HepG2 (cell line): ENCODE results near the gene RARG. TPM values are rescaled to one million over a fixed set of nuclear protein-coding genes. Genes with fewer than 3 reads are reported as not detected.
A peak's percentile ranks its signal among the peaks of the same experiment; 100 is the strongest.

Experiments
- ATAC-seq: fragments of 200-7000 bp; cut with Tn5 transposase; 3 replicates; pipeline ENCODE4 v1.9.1; 2020; ENCODE audit warnings: mild to moderate bottlenecking, moderate library complexity
- BruUV-seq: library from RNA; stranded (reverse); fragments of 400-500 nt; replicated peaks from 2 replicates; lab custom pipeline; 2021; lab: Mats Ljungman, UMichigan
- CTCF ChIA-PET: fragments of 300-600 bp; formaldehyde crosslinking; extraction: SDS; loops from one replicate; lab custom pipeline; 2021; ENCODE audit warnings: low total read pairs, inconsistent platforms, low intra/inter-chr PET ratio; lab: Yijun Ruan, JAX
- POLR2A ChIA-PET: fragments of 350-600 bp; sonication (Branson Sonifier 250); formaldehyde crosslinking; loops from one replicate; lab custom pipeline; 2020; ENCODE audit warnings: antibody characterized with exemption, inconsistent platforms; lab: Yijun Ruan, JAX
- DNase-seq: peaks from one replicate; pipeline ENCODE4 v3.0.0-alpha.2; 2015; ENCODE audit warnings: low spot score
- FAIRE-seq: peaks from 3 replicates; lab custom pipeline; 2011; peaks lifted over from hg19 to GRCh38; lab: Jason Lieb, UNC
- H2AFZ ChIP-seq: one replicate; pipeline ENCODE4 v1.6.1; 2011; ENCODE audit warnings: low read length, inconsistent platforms
- H3K27ac ChIP-seq: fragments of 300-600 bp; 3 replicates; pipeline ENCODE4 v1.8.0; 2011; ENCODE audit warnings: mixed run types, mild to moderate bottlenecking, mixed read lengths, low read length, inconsistent platforms; ENCODE audit not compliant: insufficient read depth; ENCODE audit errors: extremely low read length
- H3K27me3 ChIP-seq, 2 experiments: fragments of 200-600 bp in 1 of 2; 2 replicates in 1 of 2; 3 replicates in 1 of 2; pipeline versions ENCODE4 v1.6.0 to v1.8.0; 2011; ENCODE audit warnings: low read length in 2 of 2, mild to moderate bottlenecking in 2 of 2, moderate library complexity in 2 of 2, inconsistent platforms in 1 of 2; ENCODE audit not compliant: insufficient read depth in 2 of 2, control insufficient read depth in 1 of 2
- H3K36me3 ChIP-seq, 2 experiments: fragments of 200-600 bp in 1 of 2; replicated peaks in 1 of 2; 2 replicates in 1 of 2; 3 replicates in 1 of 2; pipeline versions ENCODE4 v1.5.1 to v1.8.0; 2011; ENCODE audit warnings: low read length in 2 of 2, inconsistent platforms in 1 of 2; ENCODE audit not compliant: insufficient read depth in 2 of 2, control insufficient read depth in 1 of 2
- H3K4me1 ChIP-seq: 2 replicates; pipeline ENCODE4 v1.5.1; 2012; ENCODE audit warnings: low read length, inconsistent platforms; ENCODE audit not compliant: insufficient read depth
- H3K4me2 ChIP-seq: 2 replicates; pipeline ENCODE4 v1.6.0; 2011; ENCODE audit warnings: low read depth, low read length, inconsistent platforms
- H3K4me3 ChIP-seq, 3 experiments: fragments of 200-600 bp in 1 of 3; sonication (generic), shearing (Covaris generic) in 1 of 3; replicated peaks in 1 of 3; 2 replicates each; pipeline ENCODE4 v1.5.1; 2011 to 2016; ENCODE audit warnings: low read length in 3 of 3, inconsistent platforms in 2 of 3, low read depth in 2 of 3, mild to moderate bottlenecking in 2 of 3, control low read depth in 1 of 3, mixed read lengths in 1 of 3; ENCODE audit not compliant: insufficient read depth in 1 of 3
- H3K79me2 ChIP-seq: one replicate; pipeline ENCODE4 v1.6.1; 2011; ENCODE audit warnings: low read length, inconsistent platforms; ENCODE audit not compliant: insufficient read depth
- H3K9ac ChIP-seq: 2 replicates; pipeline ENCODE4 v1.6.0; 2011; ENCODE audit warnings: mild to moderate bottlenecking, low read depth, low read length, inconsistent platforms; ENCODE audit not compliant: insufficient read depth
- H3K9me3 ChIP-seq: 2 replicates; pipeline ENCODE4 v1.5.1; 2012; ENCODE audit warnings: mild to moderate bottlenecking, low read length
- H4K20me1 ChIP-seq: 2 replicates; pipeline ENCODE4 v1.6.0; 2011; ENCODE audit warnings: inconsistent platforms, mild to moderate bottlenecking, low read length, moderate library complexity; ENCODE audit not compliant: insufficient read depth
- LCORL ChIP-seq, 2 experiments: fragments of 450-650 bp in 1 of 2; sonication (generic) in 1 of 2; formaldehyde crosslinking in 1 of 2; IDR thresholded peaks; 2 replicates each; pipeline versions ENCODE4 v1.5.0 to v1.6.1; 2017 to 2020; ENCODE audit warnings: antibody characterized with exemption in 1 of 2, missing genetic modification reagents in 1 of 2
- NFKB2 ChIP-seq: sonication (generic); formaldehyde crosslinking; IDR thresholded peaks from 2 replicates; pipeline ENCODE4 v1.4.0; 2020; ENCODE audit warnings: missing genetic modification reagents, borderline replicate concordance
- SIX4 ChIP-seq: sonication (generic); formaldehyde crosslinking; IDR thresholded peaks from 2 replicates; pipeline ENCODE4 v1.4.0; 2020; ENCODE audit warnings: missing genetic modification reagents
- WIZ ChIP-seq: sonication (generic); formaldehyde crosslinking; IDR thresholded peaks from 2 replicates; pipeline ENCODE4 v1.5.1; 2020; ENCODE audit warnings: mild to moderate bottlenecking, missing genetic modification reagents
- ZNF143 ChIP-seq: sonication (generic); formaldehyde crosslinking; IDR thresholded peaks from 2 replicates; pipeline ENCODE4 v1.4.0; 2020; ENCODE audit warnings: missing genetic modification reagents
- ZNF572 ChIP-seq: sonication (generic); formaldehyde crosslinking; IDR thresholded peaks from 2 replicates; pipeline ENCODE4 v1.5.1; 2020; ENCODE audit warnings: mild to moderate bottlenecking, missing genetic modification reagents
- ZNF768 ChIP-seq: sonication (generic); formaldehyde crosslinking; IDR thresholded peaks from 2 replicates; pipeline ENCODE4 v1.4.0; 2020; ENCODE audit warnings: missing genetic modification reagents
- WGBS: methylation state at CpG from one replicate; pipeline ENCODE4 v1.1.6; 2017; ENCODE audit warnings: low lambda C conversion rate; 5-methylcytosine and 5-hydroxymethylcytosine counted together
- in situ Hi-C: cut with HindIII; loops from 2 replicates; pipeline ENCODE4 v1.10.0; 2017; ENCODE audit warnings: low pct_unique_long_range_greater_than_20kb; ENCODE audit not compliant: extremely low pct_ligation_motif_present
- intact Hi-C: fragments of 100-400 bp; cut with micrococcal nuclease; formaldehyde crosslinking; loops from one replicate; pipeline ENCODE4 v1.10.0; 2022; ENCODE audit not compliant: unreplicated experiment
- polyA plus RNA-seq, 8 experiments: library from polyadenylated mRNA; depleted of rRNA in 3 of 8; stranded (reverse) in 7 of 8; unstranded in 1 of 8; fragments of >200 nt; fragmentation: Illumina TruSeq in 4 of 8; extraction: Trizol in 4 of 8; gene quantifications; 2 replicates each; pipeline versions ENCODE4 v1.2.1 to v1.2.3, GENCODE V29; 2011 to 2016; ENCODE audit warnings: low read depth in 4 of 8, missing spikeins in 1 of 8, mixed read lengths in 1 of 8; ENCODE audit not compliant: insufficient read depth in 1 of 8
- total RNA-seq, 5 experiments: library from RNA; depleted of rRNA; stranded (reverse); fragments of >200 nt; fragmentation: Illumina TruSeq; extraction: Trizol; gene quantifications; 2 replicates each; pipeline ENCODE4 v1.2.3, GENCODE V29; 2016; ENCODE audit warnings: low read depth in 1 of 5
- TF ChIP-seq, protein P1 (sequence below), 2 experiments: sonication (generic) in 1 of 2; formaldehyde crosslinking in 1 of 2; IDR thresholded peaks; 2 replicates each; pipeline versions ENCODE4 v1.4.0 to v1.6.1; 2016 to 2020; ENCODE audit warnings: borderline replicate concordance in 1 of 2, low read depth in 1 of 2, mild to moderate bottlenecking in 1 of 2, missing genetic modification reagents in 1 of 2
- TF ChIP-seq, protein P2 (sequence below): sonication (generic); formaldehyde crosslinking; IDR thresholded peaks from 2 replicates; pipeline ENCODE4 v1.4.0; 2020; ENCODE audit warnings: missing genetic modification reagents

RARG gene
- total and polyA plus RNA-seq, 2 of the 13 experiments (the other 11 are each of a cell fraction or from before 2014, with no cell fraction given), result 0.77 to 1.5 TPM

DNA sequence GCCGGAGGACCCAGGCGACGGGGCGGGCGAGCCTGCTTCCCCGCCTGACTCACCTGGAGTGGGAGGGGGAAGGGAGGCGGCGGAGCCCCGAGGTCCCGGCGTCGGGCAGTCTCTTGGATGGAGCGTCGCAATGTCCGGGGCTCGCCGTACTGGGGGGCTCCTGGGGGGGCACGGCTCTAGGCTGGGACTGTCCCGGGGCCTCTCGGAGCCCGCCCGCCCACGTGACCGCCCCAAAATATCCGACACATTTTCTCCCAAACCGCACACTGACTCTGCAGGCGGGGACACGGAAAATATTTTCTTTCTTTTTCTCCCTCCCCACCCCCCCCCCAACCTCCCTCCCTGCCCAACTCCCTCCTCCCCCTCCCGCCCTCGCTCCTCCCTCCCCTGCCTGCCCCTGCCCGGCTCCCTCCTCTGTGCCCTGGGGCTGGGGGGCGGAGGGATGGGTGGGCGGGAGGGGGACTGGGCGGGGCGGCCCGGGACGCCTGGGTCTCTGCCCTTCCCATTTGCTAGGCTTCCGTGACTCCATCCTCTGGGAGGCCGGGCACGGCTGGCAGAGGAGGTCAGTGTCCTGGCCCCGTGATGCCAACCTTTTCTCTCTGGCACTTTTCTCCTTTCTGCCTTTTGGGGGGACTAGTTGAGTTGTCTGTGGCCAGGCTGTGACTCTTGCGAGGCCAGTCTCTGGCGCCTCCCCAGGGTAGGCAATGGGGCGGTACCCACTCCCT is at the start of gene RARG (continued):
- TF ChIP-seq, protein P1, sequence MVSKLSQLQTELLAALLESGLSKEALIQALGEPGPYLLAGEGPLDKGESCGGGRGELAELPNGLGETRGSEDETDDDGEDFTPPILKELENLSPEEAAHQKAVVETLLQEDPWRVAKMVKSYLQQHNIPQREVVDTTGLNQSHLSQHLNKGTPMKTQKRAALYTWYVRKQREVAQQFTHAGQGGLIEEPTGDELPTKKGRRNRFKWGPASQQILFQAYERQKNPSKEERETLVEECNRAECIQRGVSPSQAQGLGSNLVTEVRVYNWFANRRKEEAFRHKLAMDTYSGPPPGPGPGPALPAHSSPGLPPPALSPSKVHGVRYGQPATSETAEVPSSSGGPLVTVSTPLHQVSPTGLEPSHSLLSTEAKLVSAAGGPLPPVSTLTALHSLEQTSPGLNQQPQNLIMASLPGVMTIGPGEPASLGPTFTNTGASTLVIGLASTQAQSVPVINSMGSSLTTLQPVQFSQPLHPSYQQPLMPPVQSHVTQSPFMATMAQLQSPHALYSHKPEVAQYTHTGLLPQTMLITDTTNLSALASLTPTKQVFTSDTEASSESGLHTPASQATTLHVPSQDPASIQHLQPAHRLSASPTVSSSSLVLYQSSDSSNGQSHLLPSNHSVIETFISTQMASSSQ (IDR thresholded peaks at IDR 0.05; ENCODE audit: low read depth), result no peak
- TF ChIP-seq, protein P1 (CRISPR knock-in tag; IDR thresholded peaks at IDR 0.05; ENCODE audit: borderline replicate concordance), result no peak

DNA sequence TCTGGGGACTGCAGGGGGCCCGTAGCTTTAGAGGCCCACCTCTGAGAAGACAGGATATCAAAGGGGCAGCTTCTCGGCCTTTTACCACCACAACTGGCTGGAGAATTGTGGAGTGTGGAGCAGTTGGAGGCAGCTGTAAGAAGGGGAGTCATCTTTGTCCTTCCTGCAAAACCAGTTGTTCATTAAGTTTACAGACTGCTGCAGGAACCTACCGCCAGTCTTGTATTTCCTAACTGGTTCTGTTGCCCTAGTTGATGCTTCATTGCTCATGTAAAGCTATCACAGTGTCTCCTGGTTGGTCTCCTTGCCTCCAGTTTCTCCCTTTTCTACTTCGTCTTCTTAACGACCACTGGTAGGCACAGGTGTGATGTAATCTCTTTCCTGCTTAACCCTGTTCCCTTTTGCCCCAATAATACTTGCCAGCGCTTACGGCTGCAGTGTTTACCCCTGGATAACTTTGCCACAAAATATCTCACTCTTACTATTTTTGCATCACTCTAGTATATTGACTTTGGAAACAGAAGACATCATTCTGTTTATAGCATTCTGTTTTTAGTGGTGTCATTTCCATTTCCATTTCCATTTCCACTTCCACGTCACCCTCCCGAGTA is 48.0 kb upstream of the RARG start:
- Histone ChIP-seq H4K20me1 (no peaks in the 10 kb centered on the region), H3K4me2 (no peak overlapping the region), H2AFZ (no peak overlapping the region), H3K9me3 (no peaks in the 10 kb centered on the region), H3K4me3 (no peak overlapping the region), H3K9ac (no peak overlapping the region), H3K27ac (peak overlapping the region; percentile 49), H3K4me1 (peaks cover 15% of the 10 kb centered on the region), H3K79me2 (no peaks in the 10 kb centered on the region), H3K36me3 (peaks cover 18 to 59% of the 10 kb centered on the region in 2 experiments), H3K27me3 (no peaks in the 10 kb centered on the region; a peak in 1 of 5 replicates)
- WGBS, result 94% methylated on average over 9 of the region's 9 CpGs
- intact Hi-C loops, result no loop called here
- in situ Hi-C loops, result no loop called here
- FAIRE-seq (no peak), ATAC-seq (no peak), DNase-seq (no peak)
- TF ChIP-seq, protein P2, sequence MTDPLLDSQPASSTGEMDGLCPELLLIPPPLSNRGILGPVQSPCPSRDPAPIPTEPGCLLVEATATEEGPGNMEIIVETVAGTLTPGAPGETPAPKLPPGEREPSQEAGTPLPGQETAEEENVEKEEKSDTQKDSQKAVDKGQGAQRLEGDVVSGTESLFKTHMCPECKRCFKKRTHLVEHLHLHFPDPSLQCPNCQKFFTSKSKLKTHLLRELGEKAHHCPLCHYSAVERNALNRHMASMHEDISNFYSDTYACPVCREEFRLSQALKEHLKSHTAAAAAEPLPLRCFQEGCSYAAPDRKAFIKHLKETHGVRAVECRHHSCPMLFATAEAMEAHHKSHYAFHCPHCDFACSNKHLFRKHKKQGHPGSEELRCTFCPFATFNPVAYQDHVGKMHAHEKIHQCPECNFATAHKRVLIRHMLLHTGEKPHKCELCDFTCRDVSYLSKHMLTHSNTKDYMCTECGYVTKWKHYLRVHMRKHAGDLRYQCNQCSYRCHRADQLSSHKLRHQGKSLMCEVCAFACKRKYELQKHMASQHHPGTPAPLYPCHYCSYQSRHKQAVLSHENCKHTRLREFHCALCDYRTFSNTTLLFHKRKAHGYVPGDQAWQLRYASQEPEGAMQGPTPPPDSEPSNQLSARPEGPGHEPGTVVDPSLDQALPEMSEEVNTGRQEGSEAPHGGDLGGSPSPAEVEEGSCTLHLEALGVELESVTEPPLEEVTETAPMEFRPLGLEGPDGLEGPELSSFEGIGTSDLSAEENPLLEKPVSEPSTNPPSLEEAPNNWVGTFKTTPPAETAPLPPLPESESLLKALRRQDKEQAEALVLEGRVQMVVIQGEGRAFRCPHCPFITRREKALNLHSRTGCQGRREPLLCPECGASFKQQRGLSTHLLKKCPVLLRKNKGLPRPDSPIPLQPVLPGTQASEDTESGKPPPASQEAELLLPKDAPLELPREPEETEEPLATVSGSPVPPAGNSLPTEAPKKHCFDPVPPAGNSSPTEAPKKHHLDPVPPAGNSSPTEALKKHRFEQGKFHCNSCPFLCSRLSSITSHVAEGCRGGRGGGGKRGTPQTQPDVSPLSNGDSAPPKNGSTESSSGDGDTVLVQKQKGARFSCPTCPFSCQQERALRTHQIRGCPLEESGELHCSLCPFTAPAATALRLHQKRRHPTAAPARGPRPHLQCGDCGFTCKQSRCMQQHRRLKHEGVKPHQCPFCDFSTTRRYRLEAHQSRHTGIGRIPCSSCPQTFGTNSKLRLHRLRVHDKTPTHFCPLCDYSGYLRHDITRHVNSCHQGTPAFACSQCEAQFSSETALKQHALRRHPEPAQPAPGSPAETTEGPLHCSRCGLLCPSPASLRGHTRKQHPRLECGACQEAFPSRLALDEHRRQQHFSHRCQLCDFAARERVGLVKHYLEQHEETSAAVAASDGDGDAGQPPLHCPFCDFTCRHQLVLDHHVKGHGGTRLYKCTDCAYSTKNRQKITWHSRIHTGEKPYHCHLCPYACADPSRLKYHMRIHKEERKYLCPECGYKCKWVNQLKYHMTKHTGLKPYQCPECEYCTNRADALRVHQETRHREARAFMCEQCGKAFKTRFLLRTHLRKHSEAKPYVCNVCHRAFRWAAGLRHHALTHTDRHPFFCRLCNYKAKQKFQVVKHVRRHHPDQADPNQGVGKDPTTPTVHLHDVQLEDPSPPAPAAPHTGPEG (CRISPR knock-in tag), result no peak
- TF ChIP-seq SIX4, result no peak
- no peak for TF ChIP-seq ZNF572 (CRISPR knock-in tag)
- no peak for TF ChIP-seq WIZ (CRISPR knock-in tag)
- TF ChIP-seq LCORL (IDR thresholded peaks at IDR 0.05), result no peak
- no peak for TF ChIP-seq LCORL (CRISPR knock-in tag; IDR thresholded peaks at IDR 0.05)
- TF ChIP-seq NFKB2 (CRISPR knock-in tag), result no peak
- no peak for TF ChIP-seq ZNF768 (CRISPR knock-in tag)
- TF ChIP-seq ZNF143 (CRISPR knock-in tag), result no peak
- ChIA-PET CTCF (no interaction called here), POLR2A (interaction anchor here (1.0 to 1.3 kb wide), 2 partner anchors 11 to 15 kb away, joined by 3 to 5 read pairs; partner anchors contain the start of gene PFDN5)
- no TSS peak for BruUV-seq
